Breast epithelium (tissue), 4 donors: ENCODE data around the gene DNHD1. TPM values are rescaled to one million over a fixed set of nuclear protein-coding genes. Genes with fewer than 3 reads are reported as not detected.

Experiments used
- DNase-seq, 2 donors: peaks; one replicate each; pipeline ENCODE4 v3.0.0-alpha.2; 2019; ENCODE audit warnings: low spot score in 2 of 2
- H3K27ac ChIP-seq, 2 donors: fragments of 200-600 bp; sonication (generic) in 1 of 2; one replicate each; pipeline ENCODE4 v1.5.1; 2016 to 2019; ENCODE audit warnings: mild to moderate bottlenecking in 1 of 2
- H3K27me3 ChIP-seq, 2 donors: fragments of 200-600 bp; sonication (generic) in 1 of 2; one replicate each; pipeline versions ENCODE4 v1.5.1 to v1.6.0; 2017 to 2019; ENCODE audit warnings: control low read depth in 1 of 2, mild to moderate bottlenecking in 1 of 2
- H3K36me3 ChIP-seq: fragments of 200-600 bp; one replicate; pipeline ENCODE4 v1.5.1; 2019
- H3K4me1 ChIP-seq, 2 donors: fragments of 200-600 bp; sonication (generic); one replicate each; pipeline ENCODE4 v1.5.1; 2016 to 2019; ENCODE audit warnings: control low read depth in 1 of 2
- H3K4me3 ChIP-seq, 3 donors: fragments of 200-600 bp; sonication (generic); 1 replicate in 2 of 3; 2 replicates in 1 of 3; pipeline ENCODE4 v1.5.1; 2016 to 2019; ENCODE audit warnings: mild to moderate bottlenecking in 3 of 3, moderate library complexity in 2 of 3
- H3K9me3 ChIP-seq, 2 donors: fragments of 200-600 bp; sonication (generic) in 1 of 2; one replicate each; pipeline ENCODE4 v1.5.1; 2016 to 2019; ENCODE audit warnings: control low read depth in 1 of 2
- CTCF ChIP-seq, 3 donors: fragments of 450-650 bp; IDR thresholded peaks; one replicate each; pipeline ENCODE4 v1.5.1; 2016 to 2017; ENCODE audit warnings: antibody characterized with exemption in 3 of 3, mild to moderate bottlenecking in 3 of 3, moderate library complexity in 3 of 3
- POLR2A ChIP-seq: fragments of 450-650 bp; IDR thresholded peaks from one replicate; pipeline ENCODE4 v1.6.1; 2016; ENCODE audit warnings: antibody characterized with exemption, mild to moderate bottlenecking, moderate library complexity
- POLR2AphosphoS5 ChIP-seq, 3 donors: sonication (generic); formaldehyde crosslinking; IDR thresholded peaks; one replicate each; pipeline ENCODE4 v1.6.1; 2017; ENCODE audit warnings: antibody characterized with exemption in 3 of 3
- intact Hi-C: fragments of 100-400 bp; cut with DNase I; formaldehyde crosslinking; loops from one replicate; pipeline ENCODE4 v1.15.1; 2023; ENCODE audit warnings: low total_unique reads
- total RNA-seq, 3 donors: library from RNA; depleted of rRNA; stranded (reverse); fragments of >200 nt; gene quantifications; one replicate each; pipeline ENCODE4 v1.1.0, GENCODE V29; 2016

Gene DNHD1
- total RNA-seq, 3 donors from 2014 or later, result 12.3 to 21.6 (median 14.9) TPM

- Histone ChIP-seq H3K36me3 (no peaks in the 10 kb centered on the region), H3K27me3 (no peaks in the 10 kb centered on the region), H3K27ac (no peak overlapping the region), H3K9me3 (no peaks in the 10 kb centered on the region), H3K4me1 (no peaks in the 10 kb centered on the region), H3K4me3 (no peak overlapping the region)
- DNase-seq, result no peak
- TF ChIP-seq POLR2AphosphoS5 (IDR thresholded peaks at IDR 0.05) (no peak), POLR2A (no peak), CTCF (IDR thresholded peaks at IDR 0.05) (no peak)
- intact Hi-C loops, result no loop called here
These were observed 68.2 kb downstream of the DNHD1 start for GRCh38 chr11:6565325-6565724.

DNA sequence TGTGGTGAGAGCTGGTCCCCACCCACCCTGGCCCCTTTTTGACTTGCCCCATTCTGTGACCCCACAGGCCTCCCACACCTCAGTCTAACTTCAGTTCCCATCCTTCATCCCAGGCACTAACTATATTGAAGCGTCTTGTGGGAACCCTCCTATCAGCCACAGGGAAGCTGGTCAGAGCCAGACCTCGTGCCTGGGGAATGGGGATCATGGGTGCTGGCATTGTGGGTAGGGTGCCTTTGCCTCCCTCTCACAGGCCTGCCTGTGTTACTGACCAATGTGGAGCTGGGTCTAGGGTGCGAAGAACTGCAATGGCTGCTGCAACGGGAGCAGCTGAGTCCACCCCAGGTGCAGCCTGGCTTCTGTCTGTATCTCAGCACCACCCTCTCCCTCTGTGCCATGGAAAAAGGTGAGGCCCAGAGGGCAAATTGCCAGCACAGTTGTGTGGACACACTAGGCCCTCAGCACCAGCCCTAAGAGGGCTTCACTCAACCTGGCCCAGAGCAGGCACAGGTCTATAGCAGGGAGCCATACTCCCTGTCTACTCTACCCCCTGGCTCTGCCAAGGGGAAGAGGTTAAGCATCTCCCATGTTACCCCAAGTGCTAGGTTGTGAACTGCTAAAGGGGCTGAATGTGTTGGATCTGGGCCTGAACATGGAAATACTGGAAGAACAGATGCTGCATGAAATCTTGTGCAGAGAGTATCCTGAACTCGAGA, 69.1 kb downstream of the DNHD1 start:
- H3K27ac ChIP-seq, result peak overlapping the region in 1 of 2 donors; percentile 17
- no peaks in the 10 kb centered on the region for H3K36me3 ChIP-seq
- no peak for DNase-seq
- no peak for TF ChIP-seq CTCF (IDR thresholded peaks at IDR 0.05)
- no peak for TF ChIP-seq POLR2A
- no peaks in the 10 kb centered on the region for H3K27me3 ChIP-seq
- intact Hi-C loops, result no loop called here
- H3K9me3 ChIP-seq, result no peaks in the 10 kb centered on the region
- H3K4me3 ChIP-seq, result no peak overlapping the region
- H3K4me1 ChIP-seq, result no peaks in the 10 kb centered on the region

GRCh38 chr11:6566704-6567370, 69.8 kb downstream of the DNHD1 start:
- Histone ChIP-seq H3K27me3 (no peaks in the 10 kb centered on the region), H3K9me3 (no peaks in the 10 kb centered on the region), H3K4me3 (no peak overlapping the region), H3K4me1 (no peaks in the 10 kb centered on the region), H3K36me3 (no peaks in the 10 kb centered on the region), H3K27ac (peak overlapping the region; percentile 2 to 17)
- TF ChIP-seq POLR2AphosphoS5 (IDR thresholded peaks at IDR 0.05), result no peak
- TF ChIP-seq POLR2A, result no peak
- no peak for TF ChIP-seq CTCF (IDR thresholded peaks at IDR 0.05)
- intact Hi-C loops, result no loop called here
- DNase-seq, result no peak

- Histone ChIP-seq H3K27me3 (no peaks in the 10 kb centered on the region), H3K27ac (peak overlapping the region; percentile 2 to 17), H3K4me3 (no peak overlapping the region), H3K4me1 (no peaks in the 10 kb centered on the region), H3K9me3 (no peaks in the 10 kb centered on the region), H3K36me3 (no peaks in the 10 kb centered on the region)
- TF ChIP-seq CTCF (IDR thresholded peaks at IDR 0.05), result no peak
- no peak for TF ChIP-seq POLR2AphosphoS5 (IDR thresholded peaks at IDR 0.05)
- no peak for TF ChIP-seq POLR2A
- intact Hi-C loops, result no loop called here
- DNase-seq, result peak in 1 of 2 donors; percentile 53
These were observed 70.3 kb downstream of the DNHD1 start for GRCh38 chr11:6567371-6567745.

GRCh38 chr11:6568191-6568918, 71.3 kb downstream of the DNHD1 start:
- DNase-seq, result peak in 1 of 2 donors; percentile 69
- H3K9me3 ChIP-seq, result no peaks in the 10 kb centered on the region
- no peaks in the 10 kb centered on the region for H3K4me1 ChIP-seq
- H3K36me3 ChIP-seq, result no peaks in the 10 kb centered on the region
- H3K27me3 ChIP-seq, result no peaks in the 10 kb centered on the region
- intact Hi-C loops, result no loop called here
- TF ChIP-seq POLR2A (no peak), POLR2AphosphoS5 (IDR thresholded peaks at IDR 0.05) (no peak), CTCF (IDR thresholded peaks at IDR 0.05) (no peak)
- H3K27ac ChIP-seq, result no peak overlapping the region
- H3K4me3 ChIP-seq, result no peak overlapping the region
